ENCODE results near the gene GOLGA3.
"Not testable (repeated sequence)": the region's sequence is repeated elsewhere in the genome, so short reads cannot be mapped to it uniquely, and the experiment has no call there.

GOLGA3 gene

DNA sequence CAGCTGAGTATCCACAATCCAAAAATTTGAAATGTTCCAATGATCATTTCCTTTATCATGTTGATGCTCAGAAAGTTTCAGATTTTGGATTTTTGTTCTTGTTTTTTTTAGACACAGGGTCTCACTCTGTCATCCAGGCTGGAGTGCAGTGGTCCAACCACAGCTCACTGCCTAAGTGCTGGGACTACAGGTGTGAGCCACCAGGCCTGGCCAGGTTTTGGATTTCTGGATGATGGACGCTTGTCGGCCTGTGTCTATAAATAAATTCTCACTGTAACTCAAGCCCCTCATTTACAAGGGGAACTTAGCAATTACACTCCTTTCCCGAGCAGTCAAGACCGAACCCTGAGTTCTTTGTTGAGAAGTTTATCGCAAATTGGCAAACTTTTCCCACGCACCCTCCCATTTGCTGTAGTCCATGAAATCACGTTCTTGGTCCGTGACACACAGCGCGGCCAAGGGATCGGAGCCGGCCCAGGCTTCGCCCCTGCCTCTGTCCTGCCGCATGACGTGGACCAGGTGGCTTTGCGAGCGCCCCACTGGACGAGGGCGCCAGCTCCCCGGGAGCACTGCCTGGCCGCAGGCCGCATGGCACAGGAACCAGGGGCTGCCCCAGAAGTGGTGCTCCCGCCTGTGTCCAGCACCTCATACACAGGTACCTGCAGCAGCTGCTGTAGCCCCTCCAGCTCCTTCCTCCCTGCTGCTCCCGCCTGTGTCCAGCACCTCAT lies 53.0 kb downstream of the GOLGA3 start:
- no peak for DNase-seq

DNA sequence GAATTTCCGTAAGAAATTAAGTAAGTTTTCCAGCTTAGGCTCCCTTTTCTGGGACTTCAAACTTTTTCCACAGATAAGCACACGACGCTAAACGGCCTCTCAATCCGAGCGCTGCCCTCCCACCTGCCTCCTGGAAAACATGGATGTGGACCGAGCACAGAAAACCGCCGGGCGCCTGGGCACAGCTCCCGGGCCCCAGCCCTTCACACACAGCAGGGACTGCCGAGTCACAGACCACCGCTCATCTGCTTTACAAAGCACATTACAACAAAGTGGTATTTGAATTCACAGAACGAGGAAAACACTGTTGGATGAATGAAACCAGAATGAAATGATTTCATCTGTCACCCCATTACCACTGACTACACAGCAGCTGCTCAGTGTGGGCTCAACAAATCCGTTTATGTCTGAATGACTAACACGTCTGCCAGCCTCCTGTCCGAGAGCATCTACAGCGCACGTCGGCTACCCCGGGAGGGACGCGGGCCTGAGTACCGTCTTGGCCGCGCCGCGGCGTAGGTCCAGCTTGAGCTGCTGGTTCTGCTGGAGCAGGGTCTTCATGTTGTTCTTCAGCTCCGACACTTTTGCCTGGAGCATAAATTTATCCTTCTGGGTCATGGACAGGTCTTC lies 53.9 kb downstream of the GOLGA3 start:
- no peak for DNase-seq

DNA sequence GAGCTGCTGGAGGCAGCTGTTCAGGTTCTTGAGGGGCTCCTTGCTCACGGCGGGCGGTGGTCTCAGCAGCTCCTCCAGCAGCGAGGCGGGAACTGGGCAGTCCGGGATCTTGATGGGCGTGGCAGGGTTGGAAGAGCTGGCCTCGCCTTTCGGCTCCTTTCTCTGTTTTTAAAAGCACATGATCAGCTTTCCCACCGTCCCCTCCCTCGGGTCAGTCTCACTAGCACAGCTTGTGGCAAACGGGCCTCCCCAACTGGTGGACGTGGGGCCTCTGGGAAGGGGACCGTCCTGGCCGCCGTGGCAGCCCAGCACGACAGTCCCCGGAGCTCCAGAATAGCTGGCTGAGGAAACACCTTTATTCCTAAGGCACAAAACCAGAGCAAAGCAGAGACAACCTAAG lies 54.5 kb downstream of the GOLGA3 start:
- no peak for DNase-seq

DNA sequence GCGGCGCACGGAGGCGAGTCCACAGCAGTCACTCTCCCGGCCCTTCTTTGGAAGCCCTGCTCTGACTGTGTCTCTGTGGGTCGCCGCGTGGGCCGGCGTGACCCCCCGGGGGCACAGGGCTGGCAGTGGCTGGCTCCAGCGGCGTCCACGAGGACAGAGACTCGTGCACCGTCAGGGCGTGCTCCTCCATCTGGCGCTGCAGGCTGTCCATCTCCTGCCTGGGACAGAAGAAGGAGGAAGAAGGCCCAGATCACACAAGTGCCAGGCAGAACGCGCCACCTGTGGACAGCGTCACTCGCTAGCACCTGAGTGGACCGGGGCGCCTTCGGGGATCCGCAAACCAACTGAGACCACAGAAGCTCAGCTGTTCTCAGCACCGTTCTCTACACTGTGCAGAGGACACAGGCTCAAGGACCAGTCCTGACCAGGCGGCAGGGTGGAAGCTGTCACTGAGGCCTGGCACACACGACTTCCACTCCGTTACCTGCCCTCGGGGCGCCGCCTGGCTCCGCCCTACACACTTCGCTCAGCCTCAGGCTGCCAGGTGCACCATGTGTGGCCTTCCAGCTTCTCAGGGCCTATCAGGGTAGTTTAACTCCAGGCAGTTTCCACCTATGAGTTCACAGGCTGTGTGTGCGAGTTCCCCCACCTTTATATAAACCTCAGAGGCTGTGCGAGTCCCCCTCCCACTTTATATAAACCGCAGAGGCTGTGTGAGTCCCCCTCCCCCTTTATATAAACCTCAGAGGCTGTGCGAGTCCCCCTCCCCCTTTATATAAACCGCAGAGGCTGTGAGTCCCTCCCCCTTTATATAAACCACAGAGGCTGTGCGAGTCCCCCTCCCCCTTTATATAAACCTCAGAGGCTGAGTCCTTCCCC lies 55.4 kb downstream of the GOLGA3 start:
- DNase-seq: no peak

DNA sequence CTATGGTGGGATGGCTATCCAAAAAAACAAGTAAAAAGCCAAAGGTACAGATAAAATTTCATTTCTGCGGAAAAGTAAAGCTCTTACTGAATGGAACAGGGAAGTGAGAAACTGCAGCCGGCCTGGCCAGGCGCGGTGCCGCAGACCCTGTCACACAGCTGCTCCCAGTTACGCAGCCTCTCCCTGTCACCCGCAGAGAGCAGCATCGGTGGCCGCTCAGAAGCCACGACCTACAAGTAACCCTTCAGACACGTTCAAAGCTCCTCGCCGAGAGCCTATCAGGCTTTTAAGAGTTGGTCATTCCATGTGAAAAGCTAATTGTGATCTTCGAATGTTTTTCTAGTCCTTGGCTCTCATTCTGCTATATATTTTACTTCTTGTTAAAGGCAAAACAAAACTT lies 56.1 kb downstream of the GOLGA3 start:
- peak; percentile 37 to 51 for DNase-seq

DNA sequence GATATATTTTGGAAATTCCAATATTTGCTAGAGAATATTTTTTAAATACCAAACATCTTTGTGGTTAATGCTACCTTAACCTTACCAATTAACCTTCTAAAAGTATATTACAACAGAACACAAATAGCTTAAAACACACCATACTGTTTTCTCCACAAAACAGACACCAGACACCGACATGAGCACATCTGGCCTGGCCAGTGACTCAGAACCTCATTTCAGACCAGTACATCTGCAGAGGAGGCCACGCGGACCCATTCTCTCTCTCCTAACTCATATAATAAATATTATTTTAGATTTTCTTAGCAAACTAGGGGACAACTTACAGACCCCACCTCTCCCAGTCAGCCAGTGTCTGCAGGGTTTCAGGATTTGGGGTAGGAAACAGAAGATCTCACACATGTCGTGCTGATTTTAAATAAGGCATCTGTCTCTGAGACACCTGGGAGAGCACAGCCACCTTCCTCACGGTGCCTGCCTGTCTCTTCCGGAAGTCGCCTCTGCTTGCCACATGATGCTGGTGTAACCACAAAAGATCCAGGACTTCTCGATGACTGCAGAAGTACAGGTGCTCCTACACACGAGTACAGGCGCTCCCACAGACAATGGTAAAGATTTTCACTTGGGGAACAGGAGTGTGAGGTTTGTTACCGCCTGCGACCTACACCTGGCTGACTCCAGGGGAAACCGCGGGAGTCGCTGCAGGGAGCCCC lies 57.4 kb downstream of the GOLGA3 start:
- peak in 1 of 2 donors; percentile 24 for DNase-seq

DNA sequence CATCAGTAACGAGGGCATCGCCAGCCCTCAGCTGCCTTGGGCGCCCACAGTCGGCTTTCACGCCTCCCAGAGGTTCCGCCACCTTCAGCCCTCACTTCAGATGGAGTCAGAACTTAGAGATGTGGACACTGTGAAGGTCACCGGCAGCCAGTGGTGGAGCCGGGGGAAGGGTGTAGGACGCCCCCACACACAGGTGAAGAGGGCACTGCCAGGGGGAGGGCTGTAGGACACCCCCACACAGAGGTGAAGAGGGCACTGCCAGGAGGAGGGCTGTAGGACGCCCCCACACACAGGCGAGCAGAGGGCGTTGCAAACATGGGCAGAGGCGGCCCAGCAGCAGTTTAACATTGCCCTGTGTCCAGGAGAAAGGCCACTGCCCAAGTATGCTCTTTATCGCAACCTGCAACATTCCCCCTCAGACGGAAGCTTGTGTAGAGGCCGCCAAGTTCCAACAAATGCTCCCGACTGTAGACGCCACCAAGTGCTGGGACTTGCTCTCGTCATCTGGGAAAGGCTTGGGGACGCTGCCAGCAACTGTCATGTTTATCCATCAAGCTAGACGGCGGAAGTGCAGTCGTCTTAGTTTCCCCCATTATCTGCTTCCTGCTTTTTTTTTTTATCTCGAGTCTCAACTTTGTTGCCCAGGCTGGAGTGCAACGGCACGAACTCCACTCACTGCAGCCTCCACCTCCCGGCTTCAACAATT lies 62.1 kb downstream of the GOLGA3 start:
- DNase-seq: peak; percentile 66 to 71

DNA sequence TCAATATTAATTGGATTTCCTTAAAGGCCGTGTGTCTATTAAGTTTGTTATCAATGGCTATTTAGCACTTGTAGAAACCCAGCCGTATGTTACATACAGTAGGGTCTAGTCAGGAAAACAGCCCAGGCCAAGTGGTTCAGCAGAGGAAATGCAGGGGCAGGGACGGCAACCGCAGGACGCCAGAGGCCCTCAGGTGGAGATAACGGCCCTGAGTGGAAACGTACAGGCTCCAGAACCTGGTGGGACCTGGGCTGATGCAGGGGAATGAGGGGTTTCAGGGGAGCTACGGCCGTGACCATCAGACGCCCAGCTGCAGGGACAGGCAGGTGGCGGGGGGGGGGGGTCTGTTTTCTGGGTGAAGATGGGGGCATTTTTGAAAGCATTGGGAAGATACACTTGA lies 63.3 kb downstream of the GOLGA3 start:
- DNase-seq: no peak

DNA sequence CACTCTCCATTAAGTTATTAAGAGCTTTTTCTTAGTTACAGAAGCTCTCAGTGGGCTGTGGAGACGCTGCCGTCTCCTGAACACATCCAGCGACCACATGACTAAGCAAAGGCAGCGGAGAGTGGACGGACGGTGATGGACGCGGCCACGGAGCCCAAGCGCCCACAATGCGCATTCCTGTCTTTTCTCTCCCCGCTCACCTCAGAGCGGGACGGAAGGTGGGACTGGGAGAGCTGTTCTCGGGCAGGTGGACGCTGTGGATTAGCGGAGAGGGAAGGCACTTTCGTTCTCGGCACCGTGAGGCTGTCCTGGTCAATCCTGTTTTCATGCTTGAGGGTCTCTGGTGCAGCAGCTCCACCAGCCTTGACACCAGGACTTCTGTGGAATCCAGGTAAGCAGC lies 64.4 kb downstream of the GOLGA3 start:
- no peak for DNase-seq

DNA sequence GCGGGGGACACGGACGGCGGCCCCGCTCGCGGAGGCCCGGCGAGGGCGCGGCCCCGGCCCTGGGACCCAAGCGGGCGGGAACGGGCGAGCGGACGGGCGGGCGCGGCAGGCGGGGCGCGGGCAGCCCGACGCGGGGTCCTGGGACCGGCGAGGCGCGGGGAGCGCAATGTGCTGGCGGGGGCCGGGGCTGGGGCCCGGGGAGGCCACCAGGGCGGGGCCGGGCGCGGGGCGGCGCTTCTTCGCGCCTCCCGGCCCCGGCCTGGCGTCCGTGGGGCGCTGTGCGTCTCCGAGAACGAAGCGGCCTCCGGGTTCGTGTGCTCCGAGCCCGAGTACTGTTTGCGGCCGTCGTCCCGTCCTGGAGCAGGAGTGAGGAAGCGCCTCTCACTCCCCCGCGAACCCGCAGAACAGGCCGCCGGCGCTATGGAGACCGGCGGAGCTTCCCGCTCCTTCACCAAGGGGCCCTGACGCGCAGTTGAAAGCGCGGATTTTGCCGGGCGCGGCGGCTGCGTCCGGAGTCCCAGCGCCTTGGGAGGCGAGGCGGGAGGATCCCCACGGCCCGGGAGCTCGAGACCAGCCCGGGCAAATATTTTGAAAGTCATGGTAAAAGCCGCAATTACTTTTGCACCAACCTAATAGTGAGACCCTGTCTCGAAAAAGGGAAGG lies 66.6 kb downstream of the GOLGA3 start:
- peak; percentile 93 to 97 for DNase-seq

DNA sequence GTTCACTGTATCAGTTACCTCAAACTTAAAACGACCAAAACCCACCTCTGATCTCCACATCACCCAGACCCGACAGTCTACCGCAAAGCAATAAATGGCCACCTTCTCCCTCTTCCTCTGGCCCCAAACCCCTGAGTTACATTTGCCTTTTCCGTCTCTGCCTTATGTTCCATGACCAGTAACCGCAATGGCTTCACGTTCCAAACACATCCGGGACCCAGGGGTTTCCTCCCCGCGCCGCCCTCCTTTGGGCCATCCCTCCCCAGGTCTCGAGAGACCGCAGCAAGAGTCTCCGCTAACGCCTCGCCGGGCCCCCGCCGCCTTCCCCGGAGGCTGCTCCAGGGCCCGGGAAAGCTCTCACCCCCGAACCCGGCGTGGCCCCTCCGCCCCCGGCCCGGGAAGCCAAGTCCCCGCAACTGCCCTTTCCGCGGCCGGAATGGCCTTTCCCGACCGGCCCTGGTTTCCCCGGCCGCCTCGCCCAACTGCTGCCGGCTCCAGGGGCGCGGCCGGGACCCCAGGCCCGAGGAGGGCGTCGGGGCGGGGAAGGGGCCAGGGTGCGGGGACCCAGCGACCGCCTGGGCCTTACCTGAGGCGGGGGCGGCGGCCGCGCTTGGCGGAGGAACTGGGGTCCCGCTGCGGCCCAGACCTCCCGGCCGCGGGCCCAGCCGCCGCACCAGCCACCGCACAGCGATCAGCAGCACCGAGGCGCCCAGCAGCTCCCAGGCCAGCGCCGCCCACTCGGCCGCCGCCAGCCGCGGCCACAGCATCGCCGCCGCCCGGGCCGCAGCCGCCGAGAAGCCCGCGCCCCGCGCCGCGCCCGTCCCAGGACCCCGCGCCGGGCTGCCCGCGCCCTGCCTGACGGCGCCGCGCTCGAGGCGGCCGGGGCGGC lies 67.4 kb downstream of the GOLGA3 start, which contains the start of gene ANKLE2:
Gene ANKLE2, minus strand, starts transcription at position 801 of the 889 bp plus-strand sequence. Its CDS starts 34 bp downstream, at position 767.
- peak; percentile 38 to 60 for DNase-seq

DNA sequence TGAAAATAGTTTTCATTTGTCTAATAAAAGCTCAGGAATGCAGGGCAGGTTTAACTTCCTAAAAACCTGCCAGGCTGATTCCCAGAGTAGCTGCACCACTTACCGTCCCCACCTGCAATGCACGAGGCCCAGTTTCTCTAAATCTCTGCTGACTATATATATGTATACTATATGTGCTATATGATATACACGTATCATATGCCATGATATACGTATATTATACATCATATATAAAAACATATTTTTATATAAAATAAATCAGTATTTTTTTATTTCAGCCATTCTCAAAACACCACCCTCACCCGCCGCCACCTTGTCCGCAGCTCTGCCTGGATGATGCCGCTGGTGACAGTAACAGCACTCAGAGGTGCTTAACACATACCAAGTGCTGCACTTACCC lies 69.3 kb downstream of the GOLGA3 start:
- no peak for DNase-seq

DNA sequence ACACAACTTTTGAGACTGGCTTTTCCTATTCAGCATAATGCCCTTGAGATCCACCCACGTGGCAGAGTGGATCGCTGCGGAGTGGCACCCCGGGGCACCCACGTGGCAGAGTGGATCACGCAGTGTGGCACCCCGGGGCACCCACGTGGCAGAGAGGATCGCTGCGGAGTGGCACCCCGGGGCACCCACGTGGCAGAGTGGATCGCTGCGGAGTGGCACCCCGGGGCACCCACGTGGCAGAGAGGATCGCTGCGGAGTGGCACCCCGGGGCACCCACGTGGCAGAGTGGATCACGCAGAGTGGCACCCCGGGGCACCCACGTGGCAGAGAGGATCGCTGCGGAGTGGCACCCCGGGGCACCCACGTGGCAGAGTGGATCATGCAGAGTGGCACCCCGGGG lies 69.8 kb downstream of the GOLGA3 start:
- DNase-seq: not testable (repeated sequence)

DNA sequence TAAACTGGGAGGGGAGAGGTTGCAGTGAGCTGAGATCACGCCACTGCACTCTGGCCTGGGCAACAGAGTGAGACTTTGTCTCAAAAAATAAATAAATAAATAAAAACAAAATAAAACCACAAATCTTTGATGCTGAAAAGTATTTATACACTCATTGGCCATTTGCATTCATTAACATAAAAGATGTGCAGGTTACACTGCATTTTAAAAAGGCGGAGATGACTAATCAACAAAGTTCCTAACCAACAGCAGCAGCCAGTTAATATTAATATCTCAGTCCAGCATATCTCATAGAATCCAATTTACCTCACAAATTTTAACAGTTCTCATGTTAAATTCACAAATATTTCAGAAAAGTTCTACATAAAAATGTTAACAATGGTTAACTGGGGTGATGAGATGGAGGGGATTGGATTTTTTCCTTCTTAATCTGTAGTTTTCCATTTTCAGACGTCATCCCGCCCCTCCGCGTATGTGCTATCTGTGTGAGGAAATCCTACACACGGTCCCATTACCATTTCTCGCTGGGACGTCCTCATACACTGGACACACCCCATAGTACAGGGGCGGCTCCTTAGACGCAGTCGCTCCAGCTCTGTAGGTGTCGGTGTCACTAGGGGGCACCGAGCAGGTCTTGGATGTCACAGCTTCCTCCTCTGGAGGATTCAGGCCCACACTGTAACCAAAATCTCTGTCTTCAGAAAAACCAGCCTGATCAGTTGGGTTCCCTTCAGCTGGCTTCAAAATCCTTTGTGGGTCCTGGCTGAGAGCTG lies 74.3 kb downstream of the GOLGA3 start:
- DNase-seq: peak in 1 of 2 donors; percentile 12

DNA sequence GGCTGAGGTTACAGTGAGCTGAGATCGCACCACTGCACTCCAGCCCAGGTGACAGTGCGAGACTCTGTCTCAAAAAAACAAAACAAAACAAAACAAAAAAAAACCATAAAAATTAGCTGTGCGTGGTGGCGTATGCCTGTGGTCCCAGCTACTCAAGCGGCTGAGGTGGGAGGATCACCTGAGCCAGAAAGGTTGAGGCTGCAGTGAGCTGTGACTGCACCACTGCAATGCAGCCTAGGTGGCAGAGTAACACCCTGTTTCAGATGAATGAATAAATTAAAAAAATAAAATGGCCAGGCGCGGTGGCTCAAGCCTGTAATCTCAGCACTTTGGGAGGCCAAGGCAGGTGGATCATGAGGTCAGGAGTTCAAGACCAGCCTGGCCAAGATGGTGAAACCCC lies 75.0 kb downstream of the GOLGA3 start:
- not testable (repeated sequence) for DNase-seq

DNA sequence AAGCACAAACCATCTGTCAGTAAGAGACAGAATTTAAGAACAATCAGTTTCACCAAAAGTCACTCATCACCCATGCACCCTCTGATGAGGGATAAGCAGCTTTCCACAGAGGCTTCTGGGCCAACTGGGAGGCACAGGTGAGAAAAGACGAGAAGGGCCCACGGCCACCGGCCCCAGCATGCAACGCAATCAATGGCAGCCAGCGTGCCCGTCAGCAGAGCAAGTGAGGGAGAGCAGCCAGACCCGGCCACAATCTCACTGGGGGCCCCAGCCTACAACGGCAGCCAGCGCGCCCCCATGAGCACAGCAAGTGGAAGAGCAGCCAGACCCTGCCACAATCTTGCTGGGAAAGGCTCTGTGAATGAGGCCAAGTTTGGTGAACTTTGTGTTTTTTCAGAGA lies 80.3 kb downstream of the GOLGA3 start:
- DNase-seq: no peak

DNA sequence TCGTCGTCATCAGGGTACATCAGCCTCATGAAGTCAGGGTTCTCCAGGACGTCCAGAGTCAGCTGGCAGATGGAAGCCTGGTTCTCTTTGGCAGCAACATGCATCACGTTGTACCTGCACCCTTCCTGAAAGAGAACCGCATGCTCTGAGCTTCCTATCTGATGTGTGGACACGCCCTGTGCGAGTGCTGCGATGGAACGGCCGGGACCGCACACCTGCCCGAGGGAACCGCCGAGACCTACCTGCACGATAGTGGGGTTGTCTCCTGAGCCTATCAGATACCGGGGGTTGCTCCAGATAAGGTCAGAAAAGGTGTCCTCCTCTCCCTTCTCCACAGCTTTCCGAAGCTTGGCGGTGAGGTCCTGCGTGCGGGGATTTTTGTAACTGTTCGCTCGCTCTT lies 80.8 kb downstream of the GOLGA3 start:
- no peak for DNase-seq

DNA sequence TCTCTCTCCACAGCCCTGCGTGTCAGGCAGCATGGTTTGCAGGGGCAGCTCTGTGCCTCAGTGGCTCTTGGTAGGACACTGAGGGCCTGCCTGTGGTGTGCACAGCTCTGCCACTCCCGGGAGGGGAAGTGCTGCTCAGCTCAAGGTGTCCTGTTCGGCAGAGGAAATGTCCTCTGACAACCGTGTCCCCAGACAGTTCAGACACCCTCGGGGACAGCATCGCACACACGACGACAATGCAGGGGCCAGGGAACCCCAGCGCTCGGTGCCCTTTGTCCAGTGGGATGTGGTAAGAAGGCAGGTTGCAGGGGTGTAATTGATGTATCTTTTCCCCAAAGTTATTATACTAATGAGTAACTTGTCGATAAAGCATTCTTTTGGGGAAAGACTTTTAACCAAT lies 81.3 kb downstream of the GOLGA3 start:
- no peak for DNase-seq

DNA sequence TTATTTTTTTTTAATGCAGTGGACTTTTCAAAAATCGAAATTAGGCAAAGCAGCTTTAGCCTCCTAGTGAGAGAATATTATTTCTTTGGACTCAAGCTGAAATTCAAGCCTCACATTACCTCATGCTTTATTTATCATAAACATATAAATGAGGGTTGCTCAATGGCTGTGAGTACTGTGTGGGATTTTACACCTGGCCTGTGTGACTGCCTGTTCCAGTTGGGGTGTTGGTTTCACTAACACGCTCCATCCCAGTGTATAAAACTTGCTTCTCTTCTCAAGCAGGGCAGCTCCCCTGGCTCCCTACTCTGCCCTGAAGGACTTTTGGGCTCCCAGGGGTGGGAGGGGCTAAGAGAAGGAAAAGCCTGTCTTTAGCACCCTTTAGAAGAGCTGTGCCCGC lies 82.1 kb downstream of the GOLGA3 start:
- DNase-seq: no peak

DNA sequence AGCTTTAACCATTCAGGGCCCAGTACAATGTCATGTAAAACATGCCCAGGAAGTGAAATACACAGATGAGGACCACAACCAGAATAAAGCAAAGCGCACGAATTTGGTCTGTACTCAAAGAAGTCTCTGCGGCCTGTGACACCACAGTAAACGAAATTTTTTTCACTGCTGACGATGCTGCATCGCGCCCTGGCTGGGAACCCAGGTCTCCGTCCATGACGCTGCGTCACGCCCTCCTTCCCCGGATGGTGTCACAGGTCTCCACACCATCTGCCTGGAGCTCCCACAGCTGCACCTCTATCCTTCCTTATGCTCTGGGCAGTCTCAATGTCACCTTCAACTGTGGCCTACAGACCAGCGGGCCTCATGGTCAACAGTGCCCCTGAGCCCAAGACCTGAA lies 84.8 kb downstream of the GOLGA3 start:
- DNase-seq: no peak

All from inflammatory macrophage (primary cell).